ENCODE results near the gene RNU6-1. TPM values are rescaled to one million over a fixed set of nuclear protein-coding genes. Genes with fewer than 3 reads are reported as not detected.

The RNU6-1 gene
- total RNA-seq, 1 donor from 2014 or later: not detected

DNA sequence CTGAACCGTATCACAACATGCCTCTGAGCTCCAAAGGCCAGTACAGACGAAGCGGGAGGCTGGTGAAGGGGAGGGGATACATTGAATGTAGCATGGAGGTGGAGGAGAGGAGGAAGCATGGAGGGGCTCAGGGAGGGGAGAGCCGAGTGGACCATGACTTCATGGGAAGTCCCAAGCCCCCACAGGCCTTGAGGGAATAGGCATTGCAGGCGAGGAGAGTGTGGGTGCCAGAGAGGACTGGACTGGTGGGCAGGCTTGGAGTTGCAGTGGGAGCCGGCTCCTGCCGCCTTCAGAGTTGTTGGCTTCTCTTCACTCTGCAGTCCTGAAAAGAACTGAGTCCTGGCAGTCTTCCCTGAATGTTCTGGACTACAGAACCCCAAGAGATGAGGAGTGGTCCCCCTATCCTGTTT is 3.3 kb upstream of the RNU6-1 start:
- H3K36me3 Mint-ChIP-seq (ENCODE audit: low read depth): peaks cover 2% of the 10 kb centered on the region
- H3K9me3 Mint-ChIP-seq: no peaks in the 10 kb centered on the region
- no peak overlapping the region for H3K27ac Mint-ChIP-seq (ENCODE audit: unreplicated experiment)
- H3K27me3 Mint-ChIP-seq (ENCODE audit: low read depth): peaks cover 31% of the 10 kb centered on the region
- H3K4me1 Mint-ChIP-seq: peaks cover 52% of the 10 kb centered on the region
- peak overlapping the region; percentile 56 for H3K4me3 Mint-ChIP-seq
- TF ChIP-seq, protein P1, sequence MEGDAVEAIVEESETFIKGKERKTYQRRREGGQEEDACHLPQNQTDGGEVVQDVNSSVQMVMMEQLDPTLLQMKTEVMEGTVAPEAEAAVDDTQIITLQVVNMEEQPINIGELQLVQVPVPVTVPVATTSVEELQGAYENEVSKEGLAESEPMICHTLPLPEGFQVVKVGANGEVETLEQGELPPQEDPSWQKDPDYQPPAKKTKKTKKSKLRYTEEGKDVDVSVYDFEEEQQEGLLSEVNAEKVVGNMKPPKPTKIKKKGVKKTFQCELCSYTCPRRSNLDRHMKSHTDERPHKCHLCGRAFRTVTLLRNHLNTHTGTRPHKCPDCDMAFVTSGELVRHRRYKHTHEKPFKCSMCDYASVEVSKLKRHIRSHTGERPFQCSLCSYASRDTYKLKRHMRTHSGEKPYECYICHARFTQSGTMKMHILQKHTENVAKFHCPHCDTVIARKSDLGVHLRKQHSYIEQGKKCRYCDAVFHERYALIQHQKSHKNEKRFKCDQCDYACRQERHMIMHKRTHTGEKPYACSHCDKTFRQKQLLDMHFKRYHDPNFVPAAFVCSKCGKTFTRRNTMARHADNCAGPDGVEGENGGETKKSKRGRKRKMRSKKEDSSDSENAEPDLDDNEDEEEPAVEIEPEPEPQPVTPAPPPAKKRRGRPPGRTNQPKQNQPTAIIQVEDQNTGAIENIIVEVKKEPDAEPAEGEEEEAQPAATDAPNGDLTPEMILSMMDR (conservative IDR thresholded peaks at IDR 0.05): no peak
- DNase-seq (ENCODE audit: low read depth, low spot score): no peak

DNA sequence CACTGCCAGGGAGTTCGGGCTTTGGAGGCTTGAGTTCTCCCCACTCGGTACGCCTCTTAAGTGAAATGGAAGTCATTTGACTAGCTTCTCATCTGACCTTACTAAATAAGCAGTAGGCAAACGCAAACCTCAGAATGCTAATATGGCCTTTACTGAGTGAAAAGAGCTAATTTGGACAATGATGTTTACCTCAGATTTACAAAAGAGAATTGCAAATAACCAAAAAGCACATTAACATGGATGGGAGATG is 1.6 kb upstream of the RNU6-1 start:
- peaks cover 38% of the 10 kb centered on the region for H3K27me3 Mint-ChIP-seq (ENCODE audit: low read depth)
- DNase-seq (ENCODE audit: low read depth, low spot score): no peak
- TF ChIP-seq, protein P1 (conservative IDR thresholded peaks at IDR 0.05): no peak
- H3K4me1 Mint-ChIP-seq: peaks cover 49% of the 10 kb centered on the region
- H3K9me3 Mint-ChIP-seq: no peaks in the 10 kb centered on the region
- peaks cover 2% of the 10 kb centered on the region for H3K36me3 Mint-ChIP-seq (ENCODE audit: low read depth)
- no peak overlapping the region for H3K27ac Mint-ChIP-seq (ENCODE audit: unreplicated experiment)
- H3K4me3 Mint-ChIP-seq: peak overlapping the region; percentile 98

DNA sequence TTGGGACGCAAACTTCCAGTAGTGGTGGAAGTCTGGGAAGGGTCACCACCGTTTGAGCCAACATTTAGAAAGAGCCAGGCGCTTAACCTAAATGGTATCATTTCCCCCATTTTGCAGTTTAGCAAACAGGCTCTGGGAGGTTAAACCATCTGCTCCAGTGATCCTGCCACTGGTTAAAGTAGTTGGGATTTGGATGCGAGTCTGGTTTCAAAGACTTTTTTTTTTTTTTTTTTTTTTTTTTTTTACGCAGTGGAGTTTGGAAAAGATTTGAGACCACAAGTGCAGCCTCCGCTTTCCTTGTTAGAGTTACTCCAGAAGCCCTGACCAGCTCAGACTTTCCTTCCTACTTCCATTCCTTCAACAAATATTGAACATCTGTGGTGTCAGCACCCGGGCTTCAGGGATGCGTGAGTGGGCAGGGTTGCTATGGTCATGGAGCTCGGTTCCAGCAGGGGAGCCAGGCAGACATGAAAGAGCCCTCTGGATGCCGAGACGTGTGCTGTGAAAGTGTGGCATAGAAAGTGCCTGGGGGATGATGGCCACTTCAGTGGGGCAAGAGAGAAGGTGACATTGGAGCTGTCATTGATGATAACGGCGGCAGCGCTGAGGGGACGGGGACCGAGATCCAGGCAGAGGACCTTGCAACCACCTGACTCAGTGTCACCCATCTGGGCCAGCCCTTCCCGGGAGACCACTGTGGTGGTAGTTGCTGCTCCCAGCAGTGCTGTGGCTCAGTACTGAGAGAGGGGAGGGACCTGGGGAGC is 1.1 kb upstream of the RNU6-1 start:
- Mint-ChIP-seq H3K36me3 (ENCODE audit: low read depth) (peaks cover 2% of the 10 kb centered on the region), H3K4me1 (peaks cover 53% of the 10 kb centered on the region), H3K4me3 (peak overlapping the region; percentile 98), H3K9me3 (no peaks in the 10 kb centered on the region), H3K27me3 (ENCODE audit: low read depth) (peaks cover 43% of the 10 kb centered on the region), H3K27ac (ENCODE audit: unreplicated experiment) (peak overlapping the region; percentile 96)
- TF ChIP-seq, protein P1 (conservative IDR thresholded peaks at IDR 0.05): no peak
- DNase-seq (ENCODE audit: low read depth, low spot score): no peak

DNA sequence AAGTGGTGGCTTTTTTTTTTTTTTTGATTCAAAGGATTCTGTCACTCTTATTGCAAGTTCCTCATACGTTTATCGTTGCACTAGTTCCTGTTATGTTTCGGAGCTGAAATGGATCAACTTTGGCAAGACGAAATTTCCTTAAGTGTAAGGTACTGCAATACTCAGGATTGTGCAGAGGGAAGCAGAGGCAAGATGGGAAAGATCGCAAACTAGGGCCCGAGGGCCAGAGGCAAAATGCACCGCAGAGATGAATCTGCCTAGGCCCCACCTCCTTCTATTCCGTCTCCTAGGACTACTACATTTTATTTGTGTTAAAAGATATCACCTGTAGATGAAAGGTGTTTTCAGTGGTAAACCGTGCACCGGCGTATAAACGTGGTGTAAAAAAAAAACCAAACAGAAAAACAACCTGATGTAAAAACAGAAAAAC is 331 bp downstream of the RNU6-1 start:
- TF ChIP-seq, protein P1 (conservative IDR thresholded peaks at IDR 0.05): no peak
- H3K4me3 Mint-ChIP-seq: peak overlapping the region; percentile 98
- no peak for DNase-seq (ENCODE audit: low read depth, low spot score)
- peaks cover 2% of the 10 kb centered on the region for H3K36me3 Mint-ChIP-seq (ENCODE audit: low read depth)
- peaks cover 57% of the 10 kb centered on the region for H3K27me3 Mint-ChIP-seq (ENCODE audit: low read depth)
- H3K27ac Mint-ChIP-seq (ENCODE audit: unreplicated experiment): peak overlapping the region; percentile 96
- no peaks in the 10 kb centered on the region for H3K9me3 Mint-ChIP-seq
- H3K4me1 Mint-ChIP-seq: peaks cover 46% of the 10 kb centered on the region

DNA sequence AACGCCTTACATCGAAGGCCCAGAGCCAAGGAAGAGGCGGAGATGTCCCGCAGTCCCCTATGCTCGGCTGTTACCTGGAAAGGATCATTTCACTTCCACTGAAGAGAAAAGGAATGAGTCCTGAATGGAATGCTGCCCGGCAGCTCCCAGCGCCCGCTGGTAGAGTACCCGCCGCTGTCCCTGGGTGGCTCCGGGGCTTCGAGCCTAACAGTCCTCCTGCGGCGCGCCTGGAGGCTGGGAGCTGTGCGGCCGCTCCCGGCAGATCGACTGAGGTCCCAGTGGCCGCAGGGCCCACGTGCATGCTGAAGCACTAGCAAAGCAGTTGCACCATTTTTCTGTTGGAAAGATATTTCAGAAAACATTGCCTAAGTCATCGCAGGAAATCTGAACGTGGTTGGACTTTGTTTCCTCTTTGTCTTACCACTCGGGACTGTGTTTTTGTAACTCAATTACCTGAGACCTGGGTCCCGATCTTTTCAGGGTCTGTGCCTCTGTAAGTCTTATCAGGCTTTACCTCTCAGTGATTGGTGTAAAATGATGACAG is 984 bp downstream of the RNU6-1 start:
- TF ChIP-seq, protein P1 (conservative IDR thresholded peaks at IDR 0.05): peak; percentile 33
- Mint-ChIP-seq H3K9me3 (no peaks in the 10 kb centered on the region), H3K4me1 (peaks cover 46% of the 10 kb centered on the region), H3K27me3 (ENCODE audit: low read depth) (peaks cover 64% of the 10 kb centered on the region), H3K27ac (ENCODE audit: unreplicated experiment) (no peak overlapping the region), H3K36me3 (ENCODE audit: low read depth) (peaks cover 2% of the 10 kb centered on the region), H3K4me3 (peak overlapping the region; percentile 78)
- no peak for DNase-seq (ENCODE audit: low read depth, low spot score)
